Sigmoid colon (tissue), 7 donors: ENCODE data around the gene SCAPER. TPM values are rescaled to one million over a fixed set of nuclear protein-coding genes. Genes with fewer than 3 reads are reported as not detected.
"Not testable (repeated sequence)": the region's sequence is repeated elsewhere in the genome, so short reads cannot be mapped to it uniquely, and the experiment has no call there.

ENCODE experiments used
- DNase-seq: peaks from one replicate; pipeline ENCODE4 v3.0.0-alpha.2; 2019
- H3K27ac ChIP-seq, 4 donors: fragments of 200-600 bp; sonication (generic); one replicate each; pipeline ENCODE4 v1.5.1; 2016 to 2019; ENCODE audit warnings: mild to moderate bottlenecking in 1 of 4
- H3K27me3 ChIP-seq, 3 donors: fragments of 200-600 bp; sonication (generic); one replicate each; pipeline ENCODE4 v1.5.1; 2019; ENCODE audit warnings: mild to moderate bottlenecking in 1 of 3
- H3K36me3 ChIP-seq, 4 donors: fragments of 200-600 bp; sonication (generic); one replicate each; pipeline ENCODE4 v1.5.1; 2016 to 2019
- H3K4me1 ChIP-seq, 4 donors: fragments of 200-600 bp; sonication (generic); one replicate each; pipeline ENCODE4 v1.5.1; 2017 to 2019
- H3K4me3 ChIP-seq, 4 donors: fragments of 200-600 bp; sonication (generic); one replicate each; pipeline ENCODE4 v1.5.1; 2017 to 2019; ENCODE audit warnings: mild to moderate bottlenecking in 2 of 4, moderate library complexity in 1 of 4
- H3K9me3 ChIP-seq, 4 donors: fragments of 200-600 bp in 3 of 4; sonication (generic) in 3 of 4; one replicate each; pipeline versions ENCODE4 v1.5.1 to v1.6.1; 2013 to 2019
- EP300 ChIP-seq, 4 donors: sonication (generic); formaldehyde crosslinking; IDR thresholded peaks; one replicate each; pipeline ENCODE4 v1.6.1; 2017; ENCODE audit warnings: antibody characterized with exemption in 4 of 4
- POLR2A ChIP-seq, 2 donors: fragments of 450-650 bp; IDR thresholded peaks; one replicate each; pipeline ENCODE4 v1.6.1; 2016; ENCODE audit warnings: antibody characterized with exemption in 2 of 2, mild to moderate bottlenecking in 2 of 2, moderate library complexity in 2 of 2
- POLR2AphosphoS5 ChIP-seq, 4 donors: sonication (generic); formaldehyde crosslinking; IDR thresholded peaks; one replicate each; pipeline ENCODE4 v1.6.1; 2017; ENCODE audit warnings: antibody characterized with exemption in 4 of 4
- WGBS, 2 donors: extraction: QIAGEN DNeasy Blood & Tissue Kit; methylation state at CpG; one replicate each; pipeline ENCODE4 v1.1.7; 2013; 5-methylcytosine and 5-hydroxymethylcytosine counted together
- intact Hi-C: fragments of 100-400 bp; cut with DNase I; formaldehyde crosslinking; loops from one replicate; pipeline ENCODE4 v1.15.1; 2023
- polyA plus RNA-seq, 3 donors: library from polyadenylated mRNA; stranded (reverse); fragments of 200-250 nt; gene quantifications; one replicate each; pipeline ENCODE4 v1.2.3, GENCODE V29; 2013
- total RNA-seq, 4 donors: library from RNA; depleted of rRNA; stranded (reverse); fragments of >200 nt; gene quantifications; one replicate each; pipeline ENCODE4 v1.1.0, GENCODE V29; 2016
- TF ChIP-seq, protein P1 (sequence below), 4 experiments: fragments of 450-650 bp in 3 of 4; fragments of 200-600 bp in 1 of 4; IDR thresholded peaks; one replicate each; pipeline ENCODE4 v1.5.1; 2016 to 2019; ENCODE audit warnings: antibody characterized with exemption in 4 of 4, mild to moderate bottlenecking in 3 of 4, moderate library complexity in 2 of 4
- donor health status: healthy with polysubstance abuse.
- donor health status: Bipolar disorder and iron deficiency.
- donor health status: healthy.

Gene SCAPER
- total and polyA plus RNA-seq, 7 donors = 5.3 to 40.7 (median 22.5) TPM

DNA sequence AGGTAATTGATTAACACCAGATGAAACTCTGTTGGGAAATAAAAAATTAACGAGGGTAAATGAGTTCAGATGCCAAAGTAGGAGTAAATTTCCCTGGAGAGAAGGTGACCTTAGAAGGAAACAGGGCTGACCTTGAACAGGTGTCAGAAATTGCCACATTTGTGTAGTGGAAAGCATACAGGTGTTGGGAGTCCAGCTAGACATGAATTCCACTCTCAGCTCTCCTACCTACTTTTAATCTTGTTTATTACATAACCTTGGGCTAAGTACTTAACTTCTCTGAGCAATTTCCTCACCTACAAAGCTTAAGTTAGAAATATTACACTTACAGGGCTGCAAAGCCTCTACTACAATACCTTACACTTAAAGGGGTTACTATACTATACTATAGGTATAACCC is 472.5 kb downstream of the SCAPER start:
- 83 to 87% methylated on average over 1 of the region's 1 CpG for WGBS, 2 donors
- Histone ChIP-seq H3K9me3 (no peaks in the 10 kb centered on the region), H3K4me3 (no peak overlapping the region), H3K36me3 (peaks cover 0 to 7% (median 3%) of the 10 kb centered on the region in 4 donors), H3K27ac (no peak overlapping the region), H3K27me3 (no peaks in the 10 kb centered on the region), H3K4me1 (peaks cover 0 to 8% (median 2%) of the 10 kb centered on the region in 4 donors)
- TF ChIP-seq, protein P1, sequence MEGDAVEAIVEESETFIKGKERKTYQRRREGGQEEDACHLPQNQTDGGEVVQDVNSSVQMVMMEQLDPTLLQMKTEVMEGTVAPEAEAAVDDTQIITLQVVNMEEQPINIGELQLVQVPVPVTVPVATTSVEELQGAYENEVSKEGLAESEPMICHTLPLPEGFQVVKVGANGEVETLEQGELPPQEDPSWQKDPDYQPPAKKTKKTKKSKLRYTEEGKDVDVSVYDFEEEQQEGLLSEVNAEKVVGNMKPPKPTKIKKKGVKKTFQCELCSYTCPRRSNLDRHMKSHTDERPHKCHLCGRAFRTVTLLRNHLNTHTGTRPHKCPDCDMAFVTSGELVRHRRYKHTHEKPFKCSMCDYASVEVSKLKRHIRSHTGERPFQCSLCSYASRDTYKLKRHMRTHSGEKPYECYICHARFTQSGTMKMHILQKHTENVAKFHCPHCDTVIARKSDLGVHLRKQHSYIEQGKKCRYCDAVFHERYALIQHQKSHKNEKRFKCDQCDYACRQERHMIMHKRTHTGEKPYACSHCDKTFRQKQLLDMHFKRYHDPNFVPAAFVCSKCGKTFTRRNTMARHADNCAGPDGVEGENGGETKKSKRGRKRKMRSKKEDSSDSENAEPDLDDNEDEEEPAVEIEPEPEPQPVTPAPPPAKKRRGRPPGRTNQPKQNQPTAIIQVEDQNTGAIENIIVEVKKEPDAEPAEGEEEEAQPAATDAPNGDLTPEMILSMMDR (IDR thresholded peaks at IDR 0.05) = no peak
- TF ChIP-seq EP300 (IDR thresholded peaks at IDR 0.05) = no peak
- no peak for TF ChIP-seq POLR2A (IDR thresholded peaks at IDR 0.05)
- TF ChIP-seq POLR2AphosphoS5 (IDR thresholded peaks at IDR 0.05) = no peak
- intact Hi-C loops = no loop called here
- DNase-seq = no peak

- 92% methylated on average over 4 of the region's 4 CpGs for WGBS, 2 donors
- intact Hi-C loops = no loop called here
These were observed 473.2 kb downstream of the SCAPER start for GRCh38 chr15:76431971-76432370.

GRCh38 chr15:76430711-76431110 is 474.4 kb downstream of the SCAPER start:
- H3K27me3 ChIP-seq, intact Hi-C loops, H3K27ac ChIP-seq, H3K4me1 ChIP-seq, DNase-seq, H3K36me3 ChIP-seq, H3K4me3 ChIP-seq, H3K9me3 ChIP-seq: not testable (repeated sequence)
- 94 to 97% methylated on average over 2 of the region's 2 CpGs for WGBS, 2 donors

More at GRCh38 chr15:76431971-76432370, 473.2 kb downstream of the SCAPER start:
- H3K9me3 ChIP-seq = no peaks in the 10 kb centered on the region
- peaks cover 0 to 8% (median 2%) of the 10 kb centered on the region in 4 donors for H3K4me1 ChIP-seq
- DNase-seq = no peak
- no peak overlapping the region for H3K27ac ChIP-seq
- peaks cover 0 to 7% (median 3%) of the 10 kb centered on the region in 4 donors for H3K36me3 ChIP-seq
- no peaks in the 10 kb centered on the region for H3K27me3 ChIP-seq
- TF ChIP-seq, protein P1 (IDR thresholded peaks at IDR 0.05) = no peak
- TF ChIP-seq POLR2A (IDR thresholded peaks at IDR 0.05) = no peak
- no peak for TF ChIP-seq POLR2AphosphoS5 (IDR thresholded peaks at IDR 0.05)
- TF ChIP-seq EP300 (IDR thresholded peaks at IDR 0.05) = no peak
- no peak overlapping the region for H3K4me3 ChIP-seq

- no peaks in the 10 kb centered on the region for H3K9me3 ChIP-seq
- H3K4me1 ChIP-seq = peaks cover 0 to 8% (median 2%) of the 10 kb centered on the region in 4 donors
- TF ChIP-seq POLR2A (IDR thresholded peaks at IDR 0.05) = no peak
- TF ChIP-seq, protein P1 (IDR thresholded peaks at IDR 0.05) = no peak
- TF ChIP-seq POLR2AphosphoS5 (IDR thresholded peaks at IDR 0.05) = no peak
- TF ChIP-seq EP300 (IDR thresholded peaks at IDR 0.05) = no peak
- DNase-seq = no peak
- H3K27ac ChIP-seq = no peak overlapping the region
- intact Hi-C loops = no loop called here
- peaks cover 0 to 7% (median 4%) of the 10 kb centered on the region in 4 donors for H3K36me3 ChIP-seq
- H3K27me3 ChIP-seq = no peaks in the 10 kb centered on the region
- no peak overlapping the region for H3K4me3 ChIP-seq
- 96 to 97% methylated on average over 4 of the region's 4 CpGs for WGBS, 2 donors
These were observed 475.5 kb downstream of the SCAPER start for GRCh38 chr15:76429661-76430060.

DNA sequence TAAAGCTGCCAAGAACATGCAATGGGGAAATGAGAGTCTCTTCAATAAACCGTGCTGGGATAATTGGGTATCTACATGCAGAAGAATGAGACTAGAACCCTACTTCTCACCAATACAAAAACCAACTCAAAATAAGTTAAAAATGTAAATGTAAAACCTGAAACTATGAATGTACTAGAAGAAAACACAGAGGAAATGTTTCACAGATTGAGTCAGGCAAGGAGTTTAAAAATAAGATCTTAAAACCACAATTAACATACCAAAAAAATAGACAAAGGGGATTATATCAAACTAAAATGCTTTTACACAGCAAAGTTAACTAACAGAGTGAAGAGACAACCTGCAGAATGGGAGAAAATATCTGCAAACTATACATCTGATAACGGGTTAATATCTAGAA is 478.2 kb downstream of the SCAPER start:
- Histone ChIP-seq H3K4me3 (no peak overlapping the region), H3K4me1 (no peaks in the 10 kb centered on the region), H3K9me3 (no peaks in the 10 kb centered on the region), H3K27ac (no peak overlapping the region), H3K27me3 (no peaks in the 10 kb centered on the region), H3K36me3 (peaks cover 0 to 6% (median 2%) of the 10 kb centered on the region in 4 donors)
- TF ChIP-seq, protein P1 (IDR thresholded peaks at IDR 0.05) = no peak
- TF ChIP-seq POLR2A (IDR thresholded peaks at IDR 0.05) (no peak), POLR2AphosphoS5 (IDR thresholded peaks at IDR 0.05) (no peak), EP300 (IDR thresholded peaks at IDR 0.05) (no peak)
- DNase-seq = no peak
- intact Hi-C loops = no loop called here
- WGBS, 2 donors = 66 to 95% methylated on average over 2 of the region's 2 CpGs
